HepG2 (cell line): Measurements from ENCODE around the gene CADM4. TPM values are rescaled to one million over a fixed set of nuclear protein-coding genes. Genes with fewer than 3 reads are reported as not detected.
A peak's percentile ranks its signal among the peaks of the same experiment; 100 is the strongest.

Experiments used
- ATAC-seq: fragments of 200-7000 bp; cut with Tn5 transposase; 3 replicates; pipeline ENCODE4 v1.9.1; 2020; ENCODE audit warnings: mild to moderate bottlenecking, moderate library complexity
- BruUV-seq: library from RNA; stranded (reverse); fragments of 400-500 nt; replicated peaks from 2 replicates; lab custom pipeline; 2021; lab: Mats Ljungman, UMichigan
- CTCF ChIA-PET: fragments of 300-600 bp; formaldehyde crosslinking; extraction: SDS; loops from one replicate; lab custom pipeline; 2021; ENCODE audit warnings: low total read pairs, inconsistent platforms, low intra/inter-chr PET ratio; lab: Yijun Ruan, JAX
- POLR2A ChIA-PET: fragments of 350-600 bp; sonication (Branson Sonifier 250); formaldehyde crosslinking; loops from one replicate; lab custom pipeline; 2020; ENCODE audit warnings: antibody characterized with exemption, inconsistent platforms; lab: Yijun Ruan, JAX
- DNase-seq: peaks from one replicate; pipeline ENCODE4 v3.0.0-alpha.2; 2015; ENCODE audit warnings: low spot score
- FAIRE-seq: peaks from 3 replicates; lab custom pipeline; 2011; peaks lifted over from hg19 to GRCh38; lab: Jason Lieb, UNC
- H2AFZ ChIP-seq: one replicate; pipeline ENCODE4 v1.6.1; 2011; ENCODE audit warnings: low read length, inconsistent platforms
- H3K27ac ChIP-seq: fragments of 300-600 bp; 3 replicates; pipeline ENCODE4 v1.8.0; 2011; ENCODE audit warnings: mixed run types, mild to moderate bottlenecking, mixed read lengths, low read length, inconsistent platforms; ENCODE audit not compliant: insufficient read depth; ENCODE audit errors: extremely low read length
- H3K27me3 ChIP-seq, 2 experiments: fragments of 200-600 bp in 1 of 2; 2 replicates in 1 of 2; 3 replicates in 1 of 2; pipeline versions ENCODE4 v1.6.0 to v1.8.0; 2011; ENCODE audit warnings: low read length in 2 of 2, mild to moderate bottlenecking in 2 of 2, moderate library complexity in 2 of 2, inconsistent platforms in 1 of 2; ENCODE audit not compliant: insufficient read depth in 2 of 2, control insufficient read depth in 1 of 2
- H3K36me3 ChIP-seq, 2 experiments: fragments of 200-600 bp in 1 of 2; replicated peaks in 1 of 2; 2 replicates in 1 of 2; 3 replicates in 1 of 2; pipeline versions ENCODE4 v1.5.1 to v1.8.0; 2011; ENCODE audit warnings: low read length in 2 of 2, inconsistent platforms in 1 of 2; ENCODE audit not compliant: insufficient read depth in 2 of 2, control insufficient read depth in 1 of 2
- H3K4me1 ChIP-seq: 2 replicates; pipeline ENCODE4 v1.5.1; 2012; ENCODE audit warnings: low read length, inconsistent platforms; ENCODE audit not compliant: insufficient read depth
- H3K4me2 ChIP-seq: 2 replicates; pipeline ENCODE4 v1.6.0; 2011; ENCODE audit warnings: low read depth, low read length, inconsistent platforms
- H3K4me3 ChIP-seq, 3 experiments: fragments of 200-600 bp in 1 of 3; sonication (generic), shearing (Covaris generic) in 1 of 3; replicated peaks in 1 of 3; 2 replicates each; pipeline ENCODE4 v1.5.1; 2011 to 2016; ENCODE audit warnings: low read length in 3 of 3, inconsistent platforms in 2 of 3, low read depth in 2 of 3, mild to moderate bottlenecking in 2 of 3, control low read depth in 1 of 3, mixed read lengths in 1 of 3; ENCODE audit not compliant: insufficient read depth in 1 of 3
- H3K79me2 ChIP-seq: one replicate; pipeline ENCODE4 v1.6.1; 2011; ENCODE audit warnings: low read length, inconsistent platforms; ENCODE audit not compliant: insufficient read depth
- H3K9ac ChIP-seq: 2 replicates; pipeline ENCODE4 v1.6.0; 2011; ENCODE audit warnings: mild to moderate bottlenecking, low read depth, low read length, inconsistent platforms; ENCODE audit not compliant: insufficient read depth
- H3K9me3 ChIP-seq: 2 replicates; pipeline ENCODE4 v1.5.1; 2012; ENCODE audit warnings: mild to moderate bottlenecking, low read length
- H4K20me1 ChIP-seq: 2 replicates; pipeline ENCODE4 v1.6.0; 2011; ENCODE audit warnings: inconsistent platforms, mild to moderate bottlenecking, low read length, moderate library complexity; ENCODE audit not compliant: insufficient read depth
- AGO1 ChIP-seq: fragments of 200-400 bp; formaldehyde crosslinking; IDR thresholded peaks from 2 replicates; pipeline ENCODE4 v1.6.1; 2017; ENCODE audit warnings: mild to moderate bottlenecking, low read depth, low read length, moderate library complexity; ENCODE audit not compliant: poor library complexity, severe bottlenecking
- BHLHE40 ChIP-seq: IDR thresholded peaks from 2 replicates; pipeline ENCODE4 v1.6.1; 2011; ENCODE audit warnings: low read length, improper control_type of control experiment
- DMAP1 ChIP-seq: IDR thresholded peaks from 2 replicates; pipeline ENCODE4 v1.6.1; 2016
- FOXA3 ChIP-seq: IDR thresholded peaks from 2 replicates; pipeline ENCODE4 v1.6.1; 2016; ENCODE audit warnings: missing genetic modification reagents, missing compliant biosample characterization
- FOXK2 ChIP-seq: fragments of 450-650 bp; IDR thresholded peaks from 2 replicates; pipeline ENCODE4 v1.6.1; 2016
- GABPB1 ChIP-seq: IDR thresholded peaks from 2 replicates; pipeline ENCODE4 v1.6.1; 2016; ENCODE audit warnings: mild to moderate bottlenecking, missing genetic modification reagents, moderate library complexity, missing compliant biosample characterization
- GATA4 ChIP-seq: sonication (generic); IDR thresholded peaks from 2 replicates; pipeline ENCODE4 v1.6.1; 2016; ENCODE audit warnings: antibody characterized with exemption, low read depth, borderline replicate concordance
- GLI4 ChIP-seq: sonication (generic); formaldehyde crosslinking; IDR thresholded peaks from 2 replicates; pipeline ENCODE4 v1.5.1; 2020; ENCODE audit warnings: missing genetic modification reagents, mild to moderate bottlenecking, moderate library complexity, borderline replicate concordance
- KDM5A ChIP-seq: fragments of 200-600 bp; sonication (generic); IDR thresholded peaks from 2 replicates; pipeline ENCODE4 v1.7.0; 2018; ENCODE audit warnings: antibody characterized with exemption, mild to moderate bottlenecking, low read length, borderline replicate concordance
- KMT2A ChIP-seq: sonication (generic); formaldehyde crosslinking; IDR thresholded peaks from 2 replicates; pipeline ENCODE4 v1.4.0; 2020; ENCODE audit warnings: missing genetic modification reagents
- PHF20 ChIP-seq: sonication (generic); formaldehyde crosslinking; IDR thresholded peaks from 2 replicates; pipeline ENCODE4 v1.5.0; 2020; ENCODE audit warnings: mild to moderate bottlenecking, missing genetic modification reagents
- PPARG ChIP-seq: conservative IDR thresholded peaks from 2 replicates; pipeline ENCODE4 v1.6.1; 2016; ENCODE audit warnings: missing biosample characterization, missing genetic modification reagents
- SKI ChIP-seq: fragments of 450-650 bp; IDR thresholded peaks from one replicate; pipeline ENCODE4 v1.6.1; 2018; ENCODE audit warnings: mild to moderate bottlenecking; ENCODE audit not compliant: partially characterized antibody
- TCF7 ChIP-seq: sonication (generic); IDR thresholded peaks from 2 replicates; pipeline ENCODE4 v1.6.1; 2016; ENCODE audit warnings: antibody characterized with exemption, low read depth
- THAP9 ChIP-seq: sonication (generic); formaldehyde crosslinking; IDR thresholded peaks from 2 replicates; pipeline ENCODE4; 2020; ENCODE audit warnings: missing genetic modification reagents, mild to moderate bottlenecking, borderline replicate concordance
- ZKSCAN5 ChIP-seq: sonication (generic); formaldehyde crosslinking; IDR thresholded peaks from 2 replicates; pipeline ENCODE4 v1.5.1; 2020; ENCODE audit warnings: mild to moderate bottlenecking, missing genetic modification reagents
- ZNF230 ChIP-seq: sonication (generic); formaldehyde crosslinking; IDR thresholded peaks from 2 replicates; pipeline ENCODE4 v1.4.0; 2020; ENCODE audit warnings: mild to moderate bottlenecking, missing genetic modification reagents
- ZNF274 ChIP-seq: sonication (generic); formaldehyde crosslinking; IDR thresholded peaks from 2 replicates; pipeline ENCODE4 v1.5.1; 2020; ENCODE audit warnings: mild to moderate bottlenecking, missing genetic modification reagents
- ZNF780A ChIP-seq: sonication (generic); formaldehyde crosslinking; IDR thresholded peaks from 2 replicates; pipeline ENCODE4 v1.8.0; 2022; ENCODE audit warnings: mild to moderate bottlenecking, missing genetic modification reagents, moderate library complexity
- WGBS: methylation state at CpG from one replicate; pipeline ENCODE4 v1.1.6; 2017; ENCODE audit warnings: low lambda C conversion rate; 5-methylcytosine and 5-hydroxymethylcytosine counted together
- in situ Hi-C: cut with HindIII; loops from 2 replicates; pipeline ENCODE4 v1.10.0; 2017; ENCODE audit warnings: low pct_unique_long_range_greater_than_20kb; ENCODE audit not compliant: extremely low pct_ligation_motif_present
- intact Hi-C: fragments of 100-400 bp; cut with micrococcal nuclease; formaldehyde crosslinking; loops from one replicate; pipeline ENCODE4 v1.10.0; 2022; ENCODE audit not compliant: unreplicated experiment
- polyA plus RNA-seq, 8 experiments: library from polyadenylated mRNA; depleted of rRNA in 3 of 8; stranded (reverse) in 7 of 8; unstranded in 1 of 8; fragments of >200 nt; fragmentation: Illumina TruSeq in 4 of 8; extraction: Trizol in 4 of 8; gene quantifications; 2 replicates each; pipeline versions ENCODE4 v1.2.1 to v1.2.3, GENCODE V29; 2011 to 2016; ENCODE audit warnings: low read depth in 4 of 8, missing spikeins in 1 of 8, mixed read lengths in 1 of 8; ENCODE audit not compliant: insufficient read depth in 1 of 8
- total RNA-seq, 5 experiments: library from RNA; depleted of rRNA; stranded (reverse); fragments of >200 nt; fragmentation: Illumina TruSeq; extraction: Trizol; gene quantifications; 2 replicates each; pipeline ENCODE4 v1.2.3, GENCODE V29; 2016; ENCODE audit warnings: low read depth in 1 of 5
- TF ChIP-seq, protein P1 (sequence below): sonication (generic); formaldehyde crosslinking; IDR thresholded peaks from 2 replicates; pipeline ENCODE4 v1.4.0; 2020; ENCODE audit warnings: missing genetic modification reagents

The CADM4 gene
- total and polyA plus RNA-seq, 2 of the 13 experiments (the other 11 are each of a cell fraction or from before 2014, with no cell fraction given), result 8.5 to 16.0 TPM

DNA sequence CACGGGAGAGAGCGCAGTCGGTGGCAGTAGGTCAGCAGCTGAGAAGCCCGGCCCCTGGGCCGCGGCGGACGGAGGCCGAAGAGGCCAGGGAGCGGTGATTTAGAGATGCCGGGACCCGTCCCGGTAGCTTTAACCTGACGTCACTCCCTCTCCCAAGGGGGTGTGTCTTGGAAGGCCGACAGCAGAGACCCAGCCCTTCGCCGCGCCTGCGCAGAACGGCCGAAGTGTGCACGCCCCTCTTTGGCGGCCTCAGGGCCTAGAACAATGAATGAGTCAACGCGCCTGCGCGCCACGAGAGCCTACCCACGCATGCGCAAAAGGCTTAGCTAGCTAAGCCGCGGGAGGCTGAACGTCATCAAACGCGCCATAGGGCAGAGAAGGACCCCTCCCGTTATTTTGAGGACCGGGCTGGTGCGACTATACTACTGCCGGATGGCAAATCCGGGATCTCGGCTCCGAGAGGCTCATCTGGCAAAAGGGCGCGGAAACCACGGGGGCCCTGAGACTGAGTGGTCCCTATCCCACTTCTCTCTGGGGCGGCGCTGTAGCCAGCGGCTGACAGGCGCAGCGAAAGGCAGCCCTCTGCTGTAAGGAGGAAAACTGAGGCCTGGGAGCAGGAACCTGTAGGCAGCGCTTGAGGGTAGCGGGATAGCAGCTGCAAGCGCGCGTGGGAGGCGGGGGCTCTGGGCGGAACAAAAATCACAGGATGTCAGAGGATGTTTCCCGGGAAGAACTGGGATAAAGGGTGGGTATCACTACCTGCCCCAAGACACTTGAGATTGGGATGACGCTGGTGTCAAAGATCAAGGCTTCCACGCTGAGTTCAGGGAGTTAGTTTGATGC lies 43.4 kb downstream of the CADM4 start, which contains the start of the genes IRGQ and ZNF576:
TSS of gene IRGQ (minus strand) at position 136 of the 843 bp plus-strand sequence. CDS start 796 bp downstream, outside the sequence.
TSS of gene ZNF576 (plus strand) at position 597 of the 843 bp plus-strand sequence. CDS start 514 bp downstream, outside the sequence.
- under 1% methylated on average over 31 of the region's 60 CpGs for WGBS
- in situ Hi-C loops, result loop anchor here (5.0 kb wide), 1 partner anchor 56 kb away; no protein-coding TSS in a partner anchor
- H2AFZ ChIP-seq, result peak within 1 kb of the TSS; percentile 55
- peak; percentile 98 for DNase-seq
- peak within 1 kb of the TSS; percentile 88 for H3K4me2 ChIP-seq
- H3K4me3 ChIP-seq, result peak within 1 kb of the TSS; percentile 74 to 90 (median 84)
- peak; percentile 98 for FAIRE-seq
- CTCF ChIA-PET, result interaction anchor here (2.4 kb wide), 1 partner anchor 56 kb away, joined by 12 read pairs; no protein-coding TSS in a partner anchor
- H3K27ac ChIP-seq, result peak within 1 kb of the TSS; percentile 94
- H3K27me3 ChIP-seq, result no peaks in the 10 kb centered on the region; a peak in 1 of 5 replicates
- H3K9ac ChIP-seq, result peak within 1 kb of the TSS; percentile 91
- peaks cover 19% of the 10 kb centered on the region for H3K4me1 ChIP-seq
- intact Hi-C loops, result loop anchor here (1.0 to 10.0 kb wide), 3 partner anchors 21 to 71 kb away; partner anchors contain the start of genes ETHE1, PINLYP and XRCC1
- POLR2A ChIA-PET, result interaction anchor here (0.8 to 2.4 kb wide), 14 partner anchors 9 to 159 kb away, joined by 3 to 20 read pairs (median 6); partner anchors contain the start of genes SMG9 and ZNF575
- peaks cover 6 to 23% of the 10 kb centered on the region in 2 experiments; a peak in 4 of 5 replicates for H3K36me3 ChIP-seq
- peak; percentile 81 for ATAC-seq
- peaks cover 2% of the 10 kb centered on the region; the same call in 1 of the 2 replicates for H4K20me1 ChIP-seq
- H3K9me3 ChIP-seq, result no peaks in the 10 kb centered on the region
- BruUV-seq, result TSS peak; percentile 47
- peaks cover 27% of the 10 kb centered on the region for H3K79me2 ChIP-seq
- TF ChIP-seq KMT2A (CRISPR knock-in tag), result peak; percentile 16; the same call in 1 of the 2 replicates
- peak; percentile 26 for TF ChIP-seq PPARG (CRISPR knock-in tag)
- no peak for TF ChIP-seq ZKSCAN5
- TF ChIP-seq, protein P1, sequence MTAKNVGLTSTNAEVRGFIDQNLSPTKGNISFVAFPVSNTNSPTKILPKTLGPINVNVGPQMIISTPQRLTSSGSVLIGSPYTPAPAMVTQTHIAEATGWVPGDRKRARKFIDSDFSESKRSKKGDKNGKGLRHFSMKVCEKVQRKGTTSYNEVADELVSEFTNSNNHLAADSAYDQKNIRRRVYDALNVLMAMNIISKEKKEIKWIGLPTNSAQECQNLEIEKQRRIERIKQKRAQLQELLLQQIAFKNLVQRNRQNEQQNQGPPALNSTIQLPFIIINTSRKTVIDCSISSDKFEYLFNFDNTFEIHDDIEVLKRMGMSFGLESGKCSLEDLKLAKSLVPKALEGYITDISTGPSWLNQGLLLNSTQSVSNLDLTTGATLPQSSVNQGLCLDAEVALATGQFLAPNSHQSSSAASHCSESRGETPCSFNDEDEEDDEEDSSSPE (CRISPR knock-in tag), result peak; percentile 81
- peak; percentile 99 for TF ChIP-seq KDM5A
- TF ChIP-seq THAP9 (CRISPR knock-in tag), result peak; percentile 96
- TF ChIP-seq ZNF230 (CRISPR knock-in tag), result no peak; the same call in 1 of the 2 replicates
- peak; percentile 60 for TF ChIP-seq AGO1
- TF ChIP-seq FOXK2, result peak; percentile 49; the same call in 1 of the 2 replicates
- no peak for TF ChIP-seq ZNF780A
- peak; percentile 34; the same call in 1 of the 2 replicates for TF ChIP-seq BHLHE40
- no peak for TF ChIP-seq SKI
- TF ChIP-seq GATA4, result 0 out of 2 replicates have a peak, but pooled peaks have one; percentile 26
- no peak; the same call in 1 of the 2 replicates for TF ChIP-seq FOXA3 (CRISPR knock-in tag)
- TF ChIP-seq PHF20 (CRISPR knock-in tag), result peak; percentile 98
- peak; percentile 52; the same call in 1 of the 2 replicates for TF ChIP-seq ZNF274 (CRISPR knock-in tag)
- TF ChIP-seq GABPB1 (CRISPR knock-in tag), result peak; percentile 80
- no peak for TF ChIP-seq TCF7
- peak; percentile 91; the same call in 1 of the 2 replicates for TF ChIP-seq GLI4 (CRISPR knock-in tag)
- TF ChIP-seq DMAP1 (CRISPR knock-in tag), result peak; percentile 72; the same call in 1 of the 2 replicates
